HS-27A (cell line): ENCODE data around the gene DCTN4.
A peak's percentile ranks its signal among the peaks of the same experiment; 100 is the strongest.
"Not testable (repeated sequence)": the region's sequence is repeated elsewhere in the genome, so short reads cannot be mapped to it uniquely, and the experiment has no call there.

Source experiments
- DNase-seq: peaks from one replicate; pipeline ENCODE4 v3.0.0-alpha.2; 2012; ENCODE audit warnings: low read depth, missing footprints

DCTN4 gene

GRCh38 chr5:150758531-150759333 lies at the start of gene DCTN4:
Gene DCTN4 (minus strand): TSS chr5:150759017. CDS start chr5:150758993, 24 bp downstream.
- DNase-seq = peak; percentile 90

GRCh38 chr5:150804388-150804787 lies 45.6 kb upstream of the DCTN4 start:
- DNase-seq = no peak

DNA sequence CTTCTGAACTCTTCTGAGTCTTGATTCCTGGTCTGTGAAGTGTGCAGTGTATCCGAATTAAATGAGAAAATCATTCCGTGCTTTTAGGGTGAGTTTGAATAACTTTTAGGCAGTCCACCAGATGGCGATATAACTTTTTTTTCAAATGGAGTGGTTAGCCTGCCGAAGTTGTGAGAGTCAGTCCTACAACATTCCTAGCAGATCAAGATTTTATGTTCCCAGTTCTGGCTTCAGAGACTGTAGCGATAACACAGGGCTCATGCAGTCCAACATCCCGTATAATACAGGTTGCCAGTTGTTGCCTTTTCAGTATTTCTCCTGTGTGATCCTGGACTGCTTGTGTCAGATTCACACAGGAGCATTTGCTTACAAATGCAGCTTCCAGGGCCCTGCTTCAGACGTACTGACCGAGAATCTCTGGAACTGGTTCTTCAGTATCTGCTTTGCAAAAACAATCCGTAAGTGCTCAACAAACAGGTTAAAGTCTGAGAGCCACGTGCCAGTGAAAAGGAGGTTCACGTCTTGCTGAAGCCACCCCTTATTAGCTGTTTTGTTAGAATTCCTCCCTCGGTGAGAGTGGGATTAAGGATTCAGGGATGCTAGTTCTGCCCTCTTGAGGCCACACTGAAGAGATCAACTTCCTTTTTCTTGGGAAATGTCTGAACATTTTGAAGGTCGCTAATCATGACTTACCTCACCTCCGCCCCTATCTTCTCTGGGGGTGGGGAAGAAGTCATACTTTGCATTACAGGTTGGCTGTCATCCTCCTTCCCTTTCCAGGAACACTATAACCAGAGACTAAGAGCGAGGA lies 42.5 kb upstream of the DCTN4 start:
- no peak for DNase-seq

- DNase-seq = no peak
Observed at GRCh38 chr5:150797384-150797783, 38.6 kb upstream of the DCTN4 start.

GRCh38 chr5:150794927-150795326 lies 36.1 kb upstream of the DCTN4 start:
- no peak for DNase-seq

DNA sequence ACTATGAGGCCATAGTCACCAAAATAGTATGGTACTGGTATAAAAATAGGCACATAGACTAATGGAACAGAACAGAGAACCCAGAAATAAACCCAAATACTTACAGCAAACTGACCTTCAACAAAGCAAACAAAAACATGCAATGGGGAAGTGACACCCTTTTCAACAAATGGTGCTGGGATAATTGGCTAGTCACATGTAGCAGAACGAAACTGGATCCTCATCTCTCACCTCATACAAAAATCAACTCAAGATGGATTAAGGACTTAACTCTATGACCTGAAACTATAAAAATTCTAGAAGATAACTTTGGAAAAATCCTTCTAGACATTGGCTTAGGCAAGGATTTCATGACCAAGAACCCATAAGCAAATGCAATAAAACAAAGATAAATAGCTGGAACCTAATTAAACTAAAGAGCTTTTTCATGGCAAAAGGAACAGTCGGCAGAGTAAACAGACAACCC lies 34.6 kb upstream of the DCTN4 start:
- DNase-seq = not testable (repeated sequence)

- DNase-seq = no peak
Observed at GRCh38 chr5:150791536-150791935, 32.7 kb upstream of the DCTN4 start.

GRCh38 chr5:150789943-150790611 lies 31.3 kb upstream of the DCTN4 start:
- DNase-seq = no peak

DNA sequence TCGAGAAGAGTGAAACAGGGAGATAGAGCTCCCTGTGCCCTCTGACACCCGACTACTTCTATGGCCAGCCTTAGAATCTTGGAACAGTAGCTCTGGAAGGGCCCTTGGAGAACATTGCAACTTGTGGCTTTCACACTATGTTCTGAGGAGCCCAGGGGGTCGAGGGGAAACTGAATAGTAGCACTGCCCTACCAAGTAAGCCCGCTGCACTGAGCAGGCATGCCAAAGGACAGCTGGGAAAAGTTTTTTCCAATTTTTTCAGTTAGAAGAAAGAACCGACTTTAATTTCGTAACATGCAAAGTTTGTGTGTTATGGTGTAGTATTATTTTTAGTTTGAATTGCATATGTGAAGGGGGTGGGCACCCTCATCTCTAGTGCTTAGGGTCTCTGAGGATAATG lies 30.6 kb upstream of the DCTN4 start:
- no peak for DNase-seq

DNA sequence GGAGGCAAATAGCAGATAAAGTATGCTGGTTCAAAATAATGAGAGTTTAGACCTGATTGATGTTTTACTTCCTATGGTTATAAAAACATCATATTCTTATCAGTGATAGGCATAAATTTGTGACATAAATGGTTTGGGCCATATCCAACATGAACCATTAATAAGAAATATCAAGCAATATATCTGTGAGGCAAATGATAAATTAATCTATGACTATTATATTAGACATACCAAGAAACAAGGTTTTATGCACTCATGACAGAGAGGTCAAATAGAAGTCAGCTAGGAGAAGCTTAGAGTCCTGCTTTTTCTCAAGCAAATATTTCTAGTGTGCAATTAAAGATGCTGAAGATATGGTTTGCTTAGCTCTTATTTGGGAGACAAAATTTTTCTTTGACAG lies 30.2 kb upstream of the DCTN4 start:
- DNase-seq = no peak

DNA sequence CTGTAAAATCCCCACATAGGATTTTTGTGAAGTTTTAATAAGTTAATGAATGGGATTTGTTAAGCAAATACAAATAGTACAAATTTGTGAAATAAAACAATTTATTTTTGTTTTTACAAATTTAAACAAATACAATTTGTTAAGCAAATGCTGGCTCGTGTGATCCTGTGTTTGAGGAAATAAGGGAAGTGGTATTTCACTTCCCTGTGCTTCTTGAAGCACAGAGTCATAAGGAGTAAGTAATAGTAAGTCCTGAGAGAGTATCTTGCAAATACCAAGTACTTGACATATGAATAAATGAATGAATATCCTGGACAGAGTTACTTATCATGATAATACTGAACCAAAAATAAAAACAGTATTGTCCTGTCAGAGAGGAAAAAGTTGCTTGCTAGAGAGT lies 28.8 kb upstream of the DCTN4 start:
- DNase-seq = no peak

DNA sequence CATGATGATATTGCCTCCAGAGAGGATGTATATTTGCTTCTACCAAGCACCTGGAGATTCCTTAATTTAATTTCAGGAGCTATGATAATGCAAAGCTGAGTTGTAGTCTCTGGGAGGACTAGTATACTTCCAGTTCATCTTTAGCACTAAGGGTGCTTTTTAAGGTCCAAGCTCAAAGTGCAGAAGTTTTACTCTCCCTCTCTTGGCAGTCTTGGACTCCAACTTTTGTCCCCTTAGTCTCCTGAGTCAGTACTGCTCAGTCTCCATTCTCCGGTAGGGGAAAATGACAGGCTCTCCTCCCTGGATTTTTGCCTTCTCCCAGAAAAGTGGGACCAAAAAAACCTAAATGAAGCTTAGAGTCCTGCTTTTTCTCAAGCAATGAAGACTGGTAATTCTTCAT lies 28.1 kb upstream of the DCTN4 start:
- no peak for DNase-seq

GRCh38 chr5:150785950-150786349 lies 27.1 kb upstream of the DCTN4 start:
- no peak for DNase-seq

- no peak for DNase-seq
Observed at GRCh38 chr5:150783422-150783928, 24.7 kb upstream of the DCTN4 start.

DNA sequence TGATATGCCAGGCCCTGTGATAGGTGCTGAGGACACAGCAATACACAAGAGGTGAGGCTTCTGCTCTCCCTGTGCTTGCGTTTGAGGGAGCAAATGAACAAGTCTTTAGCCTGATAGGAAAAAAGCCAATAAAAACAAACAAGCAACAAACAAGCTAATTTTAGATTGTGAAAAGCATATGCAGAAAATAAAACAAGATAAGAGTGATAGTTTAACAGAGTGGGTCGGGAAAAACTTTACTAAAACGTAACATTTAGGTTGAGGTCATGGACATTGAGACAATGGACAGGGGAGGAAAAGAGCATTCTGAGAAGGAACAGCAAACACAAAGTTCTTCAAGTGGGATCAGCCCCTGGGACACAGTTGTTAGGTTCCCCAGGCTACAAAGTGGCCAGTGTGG lies 24.0 kb upstream of the DCTN4 start:
- DNase-seq = no peak

DNA sequence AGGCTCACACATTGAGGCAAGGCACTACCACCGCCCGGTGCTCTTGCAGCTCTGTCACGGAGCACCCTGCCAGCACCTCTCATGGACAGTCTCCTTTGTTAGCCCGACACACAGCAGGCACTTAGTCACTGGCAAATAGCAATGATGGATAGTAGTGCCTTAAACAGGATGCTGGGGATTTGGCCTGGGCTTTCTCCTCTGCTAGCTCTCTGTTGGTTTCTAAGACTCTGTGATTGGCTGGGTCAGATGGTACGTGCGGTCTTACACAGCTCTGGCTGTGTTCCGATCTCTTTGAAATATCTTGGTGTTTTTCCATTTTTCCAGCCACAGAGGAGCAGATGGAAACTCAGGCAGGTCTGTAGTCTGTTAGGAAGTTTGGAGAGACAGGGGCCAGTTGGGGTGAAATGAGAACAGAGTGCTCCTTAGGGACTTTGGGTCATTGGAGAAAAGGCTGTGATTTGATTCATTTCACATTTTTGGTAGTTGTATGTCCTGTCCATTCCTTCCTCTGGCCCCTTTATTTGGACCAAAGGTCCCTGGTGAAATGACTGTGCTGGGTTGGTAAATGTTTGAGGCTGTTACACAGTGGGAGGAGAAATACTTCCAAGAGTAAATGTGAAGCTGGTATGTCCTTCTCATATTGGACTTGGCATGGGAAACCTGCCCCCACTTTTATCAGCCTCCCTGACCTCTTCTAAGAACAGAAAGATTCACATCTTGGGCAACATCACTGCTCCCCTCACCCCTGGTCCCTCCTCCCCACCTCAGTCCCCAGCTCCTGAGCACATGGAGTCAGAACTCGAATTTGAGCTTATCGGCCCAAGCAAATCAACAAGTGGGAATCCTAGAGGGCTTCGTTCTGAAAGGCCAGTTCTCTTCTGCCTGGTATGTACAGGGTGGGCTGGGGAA lies 23.1 kb upstream of the DCTN4 start:
- DNase-seq = no peak

- DNase-seq = no peak
Observed at GRCh38 chr5:150780816-150781221, 22.0 kb upstream of the DCTN4 start.

- no peak for DNase-seq
Observed at GRCh38 chr5:150780187-150780692, 21.4 kb upstream of the DCTN4 start.

DNA sequence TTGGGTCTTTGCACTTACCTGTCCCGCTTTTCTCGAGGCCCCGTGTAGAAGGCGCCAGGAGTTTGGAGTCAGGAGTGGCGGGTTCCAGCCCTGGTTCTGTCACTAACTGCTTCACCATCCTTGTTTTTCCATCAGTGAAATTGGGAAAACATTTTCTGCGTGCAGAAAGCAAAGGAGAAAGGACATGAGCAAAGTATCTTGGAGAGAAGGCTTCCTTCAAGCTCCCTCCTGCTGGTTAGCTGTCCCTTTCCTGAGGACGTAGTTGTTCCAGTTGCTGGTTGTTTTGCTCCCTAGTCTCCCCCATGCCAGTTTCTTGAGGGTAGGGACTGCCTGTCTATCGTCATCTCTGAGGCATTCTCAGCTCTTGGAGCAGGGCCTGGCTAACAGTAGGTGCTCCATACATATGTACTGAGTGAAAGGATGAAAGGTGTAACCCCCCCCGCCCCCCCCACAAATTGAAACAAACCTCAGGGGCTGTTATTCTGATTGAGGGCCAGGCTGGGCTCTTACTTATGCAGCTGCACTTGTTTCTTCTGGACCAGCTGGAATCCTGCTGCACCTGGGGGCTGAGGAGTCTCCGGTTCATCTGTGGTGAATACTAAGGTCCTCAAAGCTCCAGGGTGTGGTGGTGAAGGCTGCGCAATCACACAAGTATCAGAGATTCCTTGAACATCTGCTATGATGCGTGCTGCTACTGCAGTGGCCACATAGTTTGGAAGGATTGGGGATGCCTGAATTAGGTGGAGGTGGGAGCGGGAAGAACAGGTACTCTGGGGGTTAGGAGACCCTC lies 20.8 kb upstream of the DCTN4 start:
- DNase-seq = no peak
